HFFc6 (cell line): ENCODE results near the gene CD7. TPM values are rescaled to one million over a fixed set of nuclear protein-coding genes. Genes with fewer than 3 reads are reported as not detected.
"Not testable (repeated sequence)": the region's sequence is repeated elsewhere in the genome, so short reads cannot be mapped to it uniquely, and the experiment has no call there.

Experiments used
- DNase-seq: peaks from one replicate; pipeline ENCODE4 v3.0.0-alpha.2; 2018
- H3K27ac Mint-ChIP-seq: 2 replicates; pipeline ENCODE4 v1.8.0; 2020; ENCODE audit warnings: mild to moderate bottlenecking, mixed read lengths
- H3K27me3 Mint-ChIP-seq: 2 replicates; pipeline ENCODE4 v1.8.0; 2021; ENCODE audit warnings: mild to moderate bottlenecking, moderate library complexity, mixed read lengths; ENCODE audit not compliant: insufficient read depth
- H3K36me3 Mint-ChIP-seq: 2 replicates; pipeline ENCODE4 v1.8.0; 2021; ENCODE audit warnings: low read depth, mixed read lengths
- H3K4me1 Mint-ChIP-seq: 2 replicates; pipeline ENCODE4 v1.8.0; 2020; ENCODE audit warnings: low read depth, mixed read lengths
- H3K4me3 Mint-ChIP-seq: 2 replicates; pipeline ENCODE4 v1.8.0; 2020; ENCODE audit warnings: mild to moderate bottlenecking, moderate library complexity, mixed read lengths
- H3K9me3 Mint-ChIP-seq: 2 replicates; pipeline ENCODE4 v1.8.0; 2020; ENCODE audit warnings: mild to moderate bottlenecking, mixed read lengths
- long read RNA-seq: library from polyadenylated mRNA; unstranded; transcript quantifications from one replicate; pipeline ENCODE4 v2.0.0, GENCODE V29; 2019
- total RNA-seq, 6 experiments: library from RNA; stranded (reverse); fragmentation: NEBNext Ultra II Directional; extraction: Animal tissue kit (Norgen Biotek cat#: 25700); gene quantifications; 2 replicates in 1 of 6; 3 replicates in 5 of 6; pipeline ENCODE4 v1.2.3, GENCODE V29; 2021
- TF ChIP-seq, protein P1 (sequence below): fragments of 200-600 bp; sonication (generic); IDR thresholded peaks from 2 replicates; pipeline ENCODE4 v1.5.0; 2021; ENCODE audit warnings: antibody characterized with exemption, mild to moderate bottlenecking

The CD7 gene
- under 1 TPM in 1 of 6 experiments, not detected in 5; 0.20 TPM for total RNA-seq
- long read RNA-seq: 0 reads

DNA sequence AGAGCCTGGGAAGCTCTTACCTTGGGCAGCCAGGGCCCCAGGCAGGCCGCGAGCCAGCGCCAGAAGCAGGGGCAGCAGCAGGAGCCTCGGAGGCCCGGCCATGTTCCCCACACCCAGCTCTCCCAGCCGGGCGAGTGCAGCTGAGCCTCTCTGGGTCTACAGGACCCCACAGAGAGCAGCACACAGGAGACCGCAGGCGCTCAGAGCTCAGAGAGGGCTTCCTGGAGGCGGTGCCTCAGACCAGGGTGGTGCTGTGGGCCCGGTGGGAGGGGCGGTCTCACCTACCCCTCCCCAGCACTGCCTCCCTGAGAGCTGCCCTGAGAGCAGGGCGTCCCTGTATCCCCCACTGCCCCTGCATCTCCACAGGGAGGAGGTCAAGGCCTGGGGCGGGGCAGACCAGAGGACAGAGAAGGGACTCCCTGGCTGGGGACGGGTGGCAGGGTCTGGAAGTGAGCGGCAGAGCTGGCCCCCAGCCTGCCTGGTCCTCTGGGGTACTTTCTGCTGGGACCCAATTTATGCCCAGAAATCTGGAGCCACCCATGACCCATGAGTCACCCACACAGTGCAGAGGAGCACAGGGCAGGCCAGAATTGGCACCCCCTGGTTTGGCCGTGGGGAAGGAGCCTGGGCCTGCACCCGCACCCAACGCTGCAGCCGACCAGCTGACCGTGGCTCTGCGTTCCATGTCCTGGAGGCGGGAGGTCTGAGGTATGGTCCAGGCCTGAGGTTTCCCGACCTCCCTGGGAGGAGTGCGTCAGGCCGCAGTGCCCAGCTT is at the start of gene CD7:
Gene CD7 (minus strand): TSS at position 215 of the 775 bp plus-strand sequence. CDS start 113 bp downstream, at position 102.
- Mint-ChIP-seq H3K27me3 (peaks cover 2% of the 10 kb centered on the region), H3K4me1 (no peaks in the 10 kb centered on the region), H3K36me3 (no peaks in the 10 kb centered on the region), H3K4me3 (no peak within 1 kb of the TSS), H3K27ac (no peak within 1 kb of the TSS), H3K9me3 (no peaks in the 10 kb centered on the region)
- TF ChIP-seq, protein P1, sequence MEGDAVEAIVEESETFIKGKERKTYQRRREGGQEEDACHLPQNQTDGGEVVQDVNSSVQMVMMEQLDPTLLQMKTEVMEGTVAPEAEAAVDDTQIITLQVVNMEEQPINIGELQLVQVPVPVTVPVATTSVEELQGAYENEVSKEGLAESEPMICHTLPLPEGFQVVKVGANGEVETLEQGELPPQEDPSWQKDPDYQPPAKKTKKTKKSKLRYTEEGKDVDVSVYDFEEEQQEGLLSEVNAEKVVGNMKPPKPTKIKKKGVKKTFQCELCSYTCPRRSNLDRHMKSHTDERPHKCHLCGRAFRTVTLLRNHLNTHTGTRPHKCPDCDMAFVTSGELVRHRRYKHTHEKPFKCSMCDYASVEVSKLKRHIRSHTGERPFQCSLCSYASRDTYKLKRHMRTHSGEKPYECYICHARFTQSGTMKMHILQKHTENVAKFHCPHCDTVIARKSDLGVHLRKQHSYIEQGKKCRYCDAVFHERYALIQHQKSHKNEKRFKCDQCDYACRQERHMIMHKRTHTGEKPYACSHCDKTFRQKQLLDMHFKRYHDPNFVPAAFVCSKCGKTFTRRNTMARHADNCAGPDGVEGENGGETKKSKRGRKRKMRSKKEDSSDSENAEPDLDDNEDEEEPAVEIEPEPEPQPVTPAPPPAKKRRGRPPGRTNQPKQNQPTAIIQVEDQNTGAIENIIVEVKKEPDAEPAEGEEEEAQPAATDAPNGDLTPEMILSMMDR: no peak
- DNase-seq: no peak

DNA sequence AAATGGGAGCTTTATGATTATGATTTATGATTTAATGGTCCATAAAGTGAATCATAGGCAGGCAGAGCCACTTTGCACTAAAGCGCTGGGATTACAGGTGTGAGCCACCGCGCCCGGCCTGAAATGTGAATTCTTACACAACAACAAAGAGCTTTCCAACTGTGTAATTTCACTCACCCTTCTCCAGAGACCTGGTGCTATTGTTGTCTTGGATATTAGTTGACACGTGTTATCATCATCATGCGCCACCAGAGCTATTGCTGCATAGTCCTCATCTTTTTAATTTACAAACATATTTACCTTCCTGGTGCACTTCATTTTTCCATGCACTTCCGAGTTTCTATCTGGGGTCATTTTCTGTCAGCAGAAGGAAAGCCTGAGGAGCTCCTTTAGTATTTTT is 49.3 kb upstream of the CD7 start:
- H3K36me3 Mint-ChIP-seq: no peaks in the 10 kb centered on the region
- DNase-seq: no peak
- H3K27ac Mint-ChIP-seq: no peak overlapping the region
- H3K4me1 Mint-ChIP-seq: no peaks in the 10 kb centered on the region
- H3K27me3 Mint-ChIP-seq: peaks cover 22% of the 10 kb centered on the region; the same call in 1 of the 2 replicates
- TF ChIP-seq, protein P1: no peak
- no peaks in the 10 kb centered on the region for H3K9me3 Mint-ChIP-seq
- H3K4me3 Mint-ChIP-seq: no peak overlapping the region

DNA sequence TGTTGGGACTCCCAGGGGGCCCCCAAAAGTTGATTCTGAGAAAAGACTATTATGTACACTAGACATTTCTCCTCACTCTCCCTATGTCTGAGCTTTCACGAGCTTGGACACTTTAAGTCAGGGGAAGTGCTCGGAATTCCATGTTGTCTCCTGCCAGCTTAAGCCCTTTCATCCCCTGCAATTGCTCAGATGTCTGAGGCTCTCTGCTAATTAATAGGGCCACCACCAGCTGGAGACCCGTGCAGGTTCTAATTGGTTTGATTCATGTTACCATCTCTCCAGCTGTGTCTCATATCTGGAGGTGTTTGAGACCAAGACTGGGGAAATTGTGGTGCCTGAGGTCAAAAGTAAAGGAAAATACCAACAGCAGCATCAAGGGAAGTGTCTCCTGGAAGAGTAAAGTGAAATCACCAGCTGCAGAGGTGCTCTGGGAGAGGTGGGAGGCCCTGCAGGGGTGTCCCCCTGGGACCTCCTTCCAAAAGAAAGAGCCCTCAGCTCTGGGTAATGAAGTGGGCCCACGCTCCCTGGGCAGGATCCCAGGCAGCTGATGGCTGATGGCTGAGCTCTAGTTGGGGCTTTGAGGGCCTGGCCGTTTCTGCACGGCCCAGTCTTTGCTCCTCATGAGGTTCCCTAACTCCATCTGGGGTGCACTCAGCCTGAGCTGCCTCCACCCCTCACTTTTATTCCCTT is 48.3 kb upstream of the CD7 start:
- H3K36me3 Mint-ChIP-seq: no peaks in the 10 kb centered on the region
- H3K27me3 Mint-ChIP-seq: peaks cover 16% of the 10 kb centered on the region; the same call in 1 of the 2 replicates
- DNase-seq: no peak
- TF ChIP-seq, protein P1: no peak
- no peaks in the 10 kb centered on the region for H3K4me1 Mint-ChIP-seq
- H3K9me3 Mint-ChIP-seq: no peaks in the 10 kb centered on the region
- H3K4me3 Mint-ChIP-seq: no peak overlapping the region
- no peak overlapping the region for H3K27ac Mint-ChIP-seq

DNA sequence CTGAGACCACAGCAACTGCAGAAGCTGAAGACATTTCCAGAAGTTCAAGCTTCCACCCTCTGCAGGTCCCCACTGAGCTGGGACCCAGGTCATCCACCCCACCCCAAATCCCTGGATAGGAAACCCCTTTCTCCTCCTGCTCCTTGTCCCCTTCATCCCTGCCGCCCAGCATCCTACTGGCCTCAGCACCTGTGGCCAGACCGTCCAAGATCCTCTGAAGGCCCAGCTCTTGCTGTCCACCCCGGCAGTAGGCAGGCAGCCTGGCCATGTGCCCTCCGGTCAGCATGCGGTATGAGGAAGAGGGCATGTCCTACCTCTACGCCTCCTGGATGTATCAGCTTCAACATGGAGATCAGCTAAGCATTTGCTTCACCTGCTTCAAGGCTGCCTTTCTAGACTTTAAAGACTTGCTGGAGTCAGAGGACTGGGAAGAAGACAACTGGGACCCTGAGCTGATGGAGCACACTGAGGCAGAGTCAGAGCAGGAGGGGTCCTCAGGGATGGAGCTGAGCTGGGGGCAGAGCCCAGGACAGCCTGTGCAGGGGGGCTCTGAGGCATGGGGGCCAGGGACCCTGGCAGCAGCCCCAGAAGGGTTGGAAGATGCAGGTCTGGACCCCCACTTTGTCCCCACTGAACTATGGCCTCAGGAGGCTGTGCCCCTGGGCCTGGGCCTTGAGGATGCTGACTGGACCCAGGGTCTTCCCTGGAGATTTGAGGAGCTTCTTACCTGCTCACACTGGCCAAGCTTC is 44.7 kb upstream of the CD7 start:
- H3K27ac Mint-ChIP-seq: no peak overlapping the region
- no peak for DNase-seq

DNA sequence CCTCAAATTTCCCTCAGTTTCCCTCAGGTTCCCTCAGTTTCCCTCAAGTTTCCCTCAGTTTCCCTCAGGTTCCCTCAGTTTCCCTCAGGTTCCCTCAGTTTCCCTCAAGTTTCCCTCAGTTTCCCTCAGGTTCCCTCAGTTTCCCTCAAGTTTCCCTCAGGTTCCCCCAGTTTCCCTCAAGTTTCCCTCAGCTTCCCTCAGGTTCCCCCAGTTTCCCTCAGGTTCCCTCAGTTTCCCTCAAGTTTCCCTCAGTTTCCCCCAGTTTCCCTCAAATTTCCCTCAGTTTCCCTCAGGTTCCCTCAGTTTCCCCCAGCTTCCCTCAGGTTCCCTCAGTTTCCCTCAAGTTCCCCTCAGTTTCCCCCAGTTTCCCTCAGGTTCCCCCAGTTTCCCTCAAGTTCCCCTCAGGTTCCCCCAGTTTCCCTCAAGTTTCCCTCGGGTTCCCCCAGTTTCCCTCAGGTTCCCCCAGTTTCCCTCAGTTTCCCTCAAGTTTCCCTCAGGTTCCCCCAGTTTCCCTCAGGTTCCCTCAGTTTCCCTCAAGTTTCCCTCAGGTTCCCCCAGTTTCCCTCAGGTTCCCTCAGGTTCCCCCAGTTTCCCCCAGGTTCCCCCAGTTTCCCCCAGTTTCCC is 42.2 kb upstream of the CD7 start:
- H3K27me3 Mint-ChIP-seq: peaks cover 11% of the 10 kb centered on the region
- not testable (repeated sequence) for DNase-seq, H3K4me3 Mint-ChIP-seq, H3K9me3 Mint-ChIP-seq, H3K27ac Mint-ChIP-seq, H3K4me1 Mint-ChIP-seq, H3K36me3 Mint-ChIP-seq

More for the DNA sequence above, 44.7 kb upstream of the CD7 start:
- H3K27me3 Mint-ChIP-seq: peaks cover 9% of the 10 kb centered on the region
- H3K4me1 Mint-ChIP-seq: peaks cover 9% of the 10 kb centered on the region
- no peak overlapping the region for H3K4me3 Mint-ChIP-seq
- TF ChIP-seq, protein P1: no peak
- H3K36me3 Mint-ChIP-seq: no peaks in the 10 kb centered on the region
- no peaks in the 10 kb centered on the region for H3K9me3 Mint-ChIP-seq
